HG03565 (cell line): Measurements from ENCODE around the gene CYFIP2.
A peak's percentile ranks its signal among the peaks of the same experiment; 100 is the strongest.

Experiments used
- ATAC-seq: cut with Tn5 transposase; IDR thresholded peaks from one replicate; pipeline ENCODE4 v1.9.1; 2021; ENCODE audit warnings: mild to moderate bottlenecking, moderate library complexity; ENCODE audit not compliant: unreplicated experiment

CYFIP2 gene

DNA sequence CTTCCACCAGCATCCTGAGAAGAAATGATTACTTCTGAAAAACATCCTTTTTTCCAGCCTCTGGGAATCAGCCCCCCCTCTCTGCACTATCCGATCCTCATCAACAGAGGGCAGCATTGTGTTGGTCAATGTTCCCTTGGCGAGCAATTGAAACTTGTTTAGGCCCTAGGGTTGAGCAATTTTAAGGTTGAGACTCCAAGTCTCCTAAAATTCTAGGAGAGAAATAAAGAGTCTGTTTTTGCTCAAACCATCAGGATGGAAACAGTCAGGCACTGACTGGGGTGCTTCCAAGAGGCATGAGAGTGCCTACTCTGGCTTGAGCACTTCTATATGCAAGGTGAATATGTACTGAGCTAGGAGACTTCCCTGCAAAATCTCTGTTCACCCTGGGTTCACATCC, 12.4 kb upstream of the CYFIP2 start:
- ATAC-seq, result peak; percentile 20

DNA sequence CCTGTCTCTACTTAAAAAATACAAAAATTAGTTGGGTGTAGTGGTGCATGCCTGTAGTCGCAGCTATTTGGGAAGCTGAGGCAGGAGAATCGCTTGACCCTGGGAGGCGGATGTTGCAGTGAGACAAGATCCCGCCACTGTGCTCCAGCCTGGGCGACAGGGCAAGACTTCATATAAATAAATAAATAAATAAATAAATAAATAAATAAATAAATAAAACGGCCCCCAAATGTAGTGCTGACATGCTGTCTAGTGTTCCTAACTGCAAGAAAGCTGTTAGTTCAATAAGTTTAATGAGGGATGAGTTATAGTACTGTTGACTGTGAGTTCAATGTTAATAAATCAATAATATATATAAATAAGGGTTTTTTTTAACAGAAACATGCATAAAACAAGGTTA, 7.5 kb upstream of the CYFIP2 start:
- ATAC-seq, result no peak

DNA sequence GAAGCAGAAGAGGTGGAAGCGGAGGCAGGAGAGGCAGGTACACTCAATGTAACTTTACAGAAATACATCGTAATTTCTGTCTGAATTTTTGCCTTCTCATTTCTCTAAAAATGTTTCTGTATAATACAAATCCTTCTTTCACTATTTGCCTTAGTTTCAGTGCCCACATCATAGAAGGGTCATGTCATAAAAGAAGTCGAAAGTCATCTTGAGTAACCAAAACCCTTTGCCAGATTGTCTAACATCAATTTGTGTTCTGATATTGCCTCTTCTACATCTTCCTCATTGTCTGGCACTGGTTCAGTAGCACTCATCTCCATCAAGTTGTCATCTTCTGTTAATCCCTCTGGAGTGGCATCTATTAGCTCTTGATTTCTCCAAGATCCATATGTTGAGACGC, 6.2 kb upstream of the CYFIP2 start:
- ATAC-seq, result no peak

DNA sequence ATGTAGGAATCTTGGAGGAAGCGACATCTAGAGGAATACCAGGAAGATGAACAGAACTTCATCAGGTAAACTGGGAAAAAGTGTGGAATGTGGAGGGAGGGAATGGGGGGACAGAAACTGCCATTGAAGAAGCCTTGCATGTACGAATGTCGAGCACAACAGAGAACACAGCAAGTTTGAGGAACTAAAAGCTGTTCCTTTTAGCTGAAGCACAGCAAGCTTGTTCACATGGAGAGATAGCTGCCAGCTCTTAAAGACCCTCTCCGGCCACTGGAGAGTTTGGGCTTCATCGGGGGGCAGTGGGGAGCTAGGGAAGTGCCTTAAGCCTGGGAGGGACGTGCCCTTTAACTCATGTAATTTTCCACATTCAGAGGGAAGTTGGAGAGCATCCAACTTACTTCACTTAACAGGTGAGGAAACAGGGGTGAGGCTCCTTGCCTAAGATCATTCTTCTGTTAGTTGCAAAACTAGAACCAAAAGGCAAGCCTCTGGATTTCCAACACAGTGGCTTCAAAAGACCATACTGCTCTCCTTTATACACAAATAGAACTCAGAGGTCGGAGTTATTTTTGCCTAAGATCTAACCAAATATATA, 2.3 kb upstream of the CYFIP2 start:
- no peak for ATAC-seq

DNA sequence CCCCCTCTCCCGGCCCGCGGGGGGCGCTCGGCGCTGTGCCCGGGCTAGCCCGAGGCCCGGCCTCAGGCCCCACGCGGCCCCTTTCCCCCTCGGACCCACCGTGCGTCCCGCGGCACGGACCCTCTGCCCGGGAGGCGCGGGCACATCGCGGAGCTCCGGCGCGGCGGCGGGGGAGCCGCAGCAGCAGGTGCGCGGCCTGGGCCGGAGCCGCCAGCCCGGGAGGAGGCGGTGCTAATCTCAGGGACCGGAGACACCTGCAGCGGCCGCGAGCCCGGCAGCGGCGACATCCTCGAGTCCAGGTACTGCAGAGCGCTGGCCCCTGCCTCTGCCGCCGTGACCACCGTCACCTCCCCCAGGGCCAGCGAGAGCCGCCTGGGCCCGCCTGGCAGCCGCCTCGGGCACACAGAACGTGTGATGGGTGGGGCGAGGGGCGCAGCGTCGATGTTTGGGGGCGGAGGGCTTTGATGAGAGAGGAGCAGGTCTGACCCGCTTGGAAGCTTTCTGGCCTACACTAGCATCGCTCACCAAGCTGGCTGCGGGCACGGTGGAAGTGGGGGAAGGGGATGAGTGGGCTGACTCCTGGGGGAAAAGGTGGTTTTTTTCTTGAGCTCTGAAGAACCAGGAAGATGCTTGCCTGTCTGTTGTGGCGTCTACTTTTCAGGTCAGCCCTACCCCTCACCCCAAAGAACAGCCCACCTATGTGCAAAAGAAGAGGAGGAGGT, 524 bp downstream of the CYFIP2 start:
- peak; percentile 36 for ATAC-seq

DNA sequence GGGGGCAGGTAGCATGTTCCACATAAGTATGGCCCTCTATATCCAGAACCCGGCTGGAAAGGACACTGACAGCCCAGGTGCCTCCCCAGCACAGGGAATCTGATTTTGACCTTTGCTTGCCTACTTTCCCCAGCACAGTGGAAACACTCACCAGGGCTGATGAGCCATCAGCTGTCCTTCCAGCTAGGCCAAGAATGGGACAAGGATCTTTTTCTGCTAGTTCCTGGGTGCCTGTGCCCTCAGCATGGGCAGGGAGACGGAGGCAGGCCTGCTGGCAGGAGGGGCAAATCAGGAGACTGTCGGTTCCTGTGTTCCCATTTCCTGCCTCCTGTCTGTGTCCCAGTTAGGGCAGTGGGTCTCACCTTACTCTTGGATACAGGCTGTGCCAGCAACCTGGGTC, 1.1 kb downstream of the CYFIP2 start:
- ATAC-seq, result no peak

DNA sequence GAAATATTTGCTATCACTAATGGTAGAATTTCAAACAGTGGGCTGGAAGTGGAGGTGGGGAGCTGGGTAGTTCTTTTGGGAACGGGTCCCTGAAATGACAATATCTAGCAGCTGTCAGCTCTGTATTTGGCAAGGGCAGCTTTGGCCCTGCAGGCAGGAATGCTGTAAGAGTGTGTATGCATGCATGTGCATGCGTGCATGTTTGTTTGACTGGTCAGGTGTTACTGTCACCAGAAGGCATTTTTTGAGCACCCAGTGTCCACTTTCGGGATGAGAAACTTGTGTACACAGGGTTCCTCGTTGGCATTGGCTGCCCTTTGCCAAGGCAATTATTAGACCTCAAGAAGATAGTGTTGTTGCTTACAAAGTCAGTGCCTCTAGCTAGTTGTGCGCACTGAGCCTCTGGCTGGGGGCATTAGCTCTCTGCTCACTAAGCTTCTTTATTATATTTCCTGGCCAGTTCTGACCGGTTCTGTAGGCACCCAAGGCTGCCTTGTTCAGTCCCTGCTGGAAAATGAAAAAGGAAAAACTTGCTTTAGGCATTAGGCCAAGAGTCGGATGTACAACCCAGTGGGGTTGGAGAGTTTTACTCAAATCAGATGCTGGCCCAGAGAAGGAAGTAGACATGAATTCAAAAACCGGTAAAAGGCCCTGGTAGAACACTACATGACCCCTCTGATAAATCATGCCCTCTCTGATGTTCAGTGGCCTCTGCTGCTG, 2.0 kb downstream of the CYFIP2 start:
- ATAC-seq, result no peak

DNA sequence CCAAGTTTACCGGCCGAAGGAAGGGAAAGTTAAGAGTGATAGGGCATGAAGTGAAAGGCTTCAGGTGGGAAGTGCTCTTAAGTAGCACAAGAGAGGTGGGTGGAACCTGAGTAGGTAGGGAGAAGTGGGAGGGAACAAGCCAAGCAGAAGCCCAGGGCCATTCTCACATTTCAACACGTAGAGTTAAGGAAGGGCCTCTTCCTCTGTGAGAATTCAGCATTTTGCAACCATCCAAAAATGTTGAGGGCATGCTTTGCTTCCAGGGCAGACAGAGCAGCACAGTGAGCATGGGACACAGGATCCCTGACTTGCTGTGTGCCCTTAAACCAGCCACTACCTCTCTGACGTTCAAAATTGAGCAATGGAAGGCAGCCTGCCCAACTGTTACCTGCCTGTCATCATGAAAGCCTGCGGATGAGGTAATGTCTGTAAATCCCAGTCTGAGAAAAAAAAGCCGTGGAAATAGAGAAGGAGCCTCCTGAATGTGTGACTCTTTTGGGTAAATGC, 3.3 kb downstream of the CYFIP2 start:
- no peak for ATAC-seq

DNA sequence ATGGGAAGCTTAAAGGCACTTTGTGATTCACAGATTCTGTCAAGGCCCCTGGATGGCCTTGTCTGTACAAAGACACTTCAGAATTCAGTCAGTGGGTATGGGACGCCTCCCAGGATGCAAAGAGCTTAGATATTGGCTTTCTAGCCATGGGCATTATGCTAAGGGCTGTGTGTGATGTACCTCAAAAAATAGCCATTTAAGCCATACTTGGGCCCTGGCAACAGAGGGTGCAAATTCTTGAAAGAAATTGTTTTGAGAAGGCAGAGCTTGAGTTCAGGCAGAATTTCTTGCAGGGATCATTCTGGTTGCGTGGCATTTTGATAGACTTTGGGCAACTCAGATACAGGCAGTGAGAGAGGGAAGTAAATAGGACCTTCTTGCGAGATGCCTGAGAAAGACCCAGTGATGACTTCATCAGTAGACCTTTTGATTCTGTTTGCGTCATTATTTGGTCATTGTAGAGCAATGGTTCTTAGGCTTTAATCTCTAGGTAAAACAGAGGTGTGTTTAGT, 3.9 kb downstream of the CYFIP2 start:
- no peak for ATAC-seq

DNA sequence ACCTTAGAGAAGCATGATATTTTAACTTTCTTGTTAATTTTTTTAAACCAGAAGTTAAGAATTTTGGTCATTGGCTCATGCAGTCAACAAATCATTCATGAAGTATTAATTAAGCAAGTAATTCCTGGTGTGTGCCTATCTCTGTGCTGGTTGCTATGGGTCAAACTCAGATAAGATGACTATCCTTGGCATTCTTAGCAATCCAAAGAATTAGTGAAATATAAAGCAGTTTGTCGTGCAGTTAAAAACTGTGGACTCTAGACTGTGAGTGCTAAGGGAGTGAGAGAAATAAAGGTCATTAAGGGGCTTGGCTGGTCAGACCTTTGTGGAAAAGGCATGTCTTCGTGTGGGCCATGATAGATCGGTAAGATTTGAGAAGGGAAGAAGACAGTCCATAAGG, 4.8 kb downstream of the CYFIP2 start:
- ATAC-seq, result no peak

DNA sequence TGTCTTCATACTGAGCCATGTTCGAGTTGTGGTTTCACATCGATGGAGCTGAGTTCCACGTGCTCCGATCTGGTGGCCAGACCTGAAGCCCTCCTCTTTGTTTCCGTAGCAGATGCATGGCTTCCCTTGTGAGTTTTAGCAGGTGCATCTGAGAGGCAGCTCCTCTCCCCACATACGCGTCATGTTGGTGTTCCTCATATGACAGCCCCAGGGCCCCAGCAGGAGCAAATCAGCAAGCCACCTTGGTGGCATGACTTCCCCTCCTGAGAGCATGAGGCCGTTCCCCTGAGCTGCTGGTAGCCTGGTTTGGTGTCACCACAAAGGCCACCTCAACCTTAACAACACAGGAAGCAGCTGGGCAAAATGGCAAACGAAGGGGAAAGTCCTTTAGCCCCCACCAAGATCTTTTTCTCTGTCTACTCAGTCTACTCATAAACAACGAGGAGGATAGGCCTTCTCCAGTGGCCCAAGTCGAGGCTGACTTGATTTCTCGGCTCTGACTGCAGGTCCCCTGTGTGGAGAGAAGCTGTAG, 5.9 kb downstream of the CYFIP2 start:
- ATAC-seq, result peak; percentile 74

DNA sequence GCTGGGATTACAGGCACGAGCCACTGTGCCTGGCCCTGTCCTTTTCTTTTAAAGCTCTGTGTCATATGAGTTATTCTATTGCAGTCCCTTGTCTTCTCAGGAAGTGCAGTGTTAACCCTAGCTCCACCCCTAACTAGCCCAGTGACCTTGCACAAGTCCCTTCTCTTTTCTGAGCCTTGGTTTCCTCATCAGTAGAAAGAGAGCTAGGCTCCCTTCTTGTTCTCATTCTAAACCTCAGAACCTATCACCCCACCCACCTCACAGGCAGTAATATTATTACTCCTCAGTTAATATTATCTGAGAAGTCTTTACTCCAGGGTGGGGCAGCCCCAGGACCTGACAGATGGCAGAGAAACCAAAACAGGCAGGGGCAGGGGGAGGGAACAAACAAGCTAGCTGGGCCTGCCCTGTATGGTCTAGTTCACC, 7.2 kb downstream of the CYFIP2 start:
- peak; percentile 44 for ATAC-seq

DNA sequence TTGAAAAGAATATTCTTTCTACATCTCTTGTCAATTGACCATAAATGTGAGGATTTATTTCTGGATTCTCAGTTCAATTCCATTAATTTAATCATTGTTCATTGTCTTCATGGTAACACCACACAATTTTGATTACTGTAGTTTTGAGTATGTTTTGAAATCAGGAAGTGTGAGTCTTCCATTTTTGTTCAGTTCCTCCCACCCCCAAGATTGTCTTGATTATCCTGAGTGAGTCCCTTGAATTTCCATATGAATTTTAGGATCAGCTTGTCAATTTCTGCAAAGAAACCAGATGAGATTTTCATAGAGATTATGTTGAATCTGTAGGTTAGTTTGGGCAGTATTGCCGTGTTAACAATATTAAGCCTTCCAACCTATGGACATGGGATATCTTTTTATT, 9.5 kb downstream of the CYFIP2 start:
- no peak for ATAC-seq

DNA sequence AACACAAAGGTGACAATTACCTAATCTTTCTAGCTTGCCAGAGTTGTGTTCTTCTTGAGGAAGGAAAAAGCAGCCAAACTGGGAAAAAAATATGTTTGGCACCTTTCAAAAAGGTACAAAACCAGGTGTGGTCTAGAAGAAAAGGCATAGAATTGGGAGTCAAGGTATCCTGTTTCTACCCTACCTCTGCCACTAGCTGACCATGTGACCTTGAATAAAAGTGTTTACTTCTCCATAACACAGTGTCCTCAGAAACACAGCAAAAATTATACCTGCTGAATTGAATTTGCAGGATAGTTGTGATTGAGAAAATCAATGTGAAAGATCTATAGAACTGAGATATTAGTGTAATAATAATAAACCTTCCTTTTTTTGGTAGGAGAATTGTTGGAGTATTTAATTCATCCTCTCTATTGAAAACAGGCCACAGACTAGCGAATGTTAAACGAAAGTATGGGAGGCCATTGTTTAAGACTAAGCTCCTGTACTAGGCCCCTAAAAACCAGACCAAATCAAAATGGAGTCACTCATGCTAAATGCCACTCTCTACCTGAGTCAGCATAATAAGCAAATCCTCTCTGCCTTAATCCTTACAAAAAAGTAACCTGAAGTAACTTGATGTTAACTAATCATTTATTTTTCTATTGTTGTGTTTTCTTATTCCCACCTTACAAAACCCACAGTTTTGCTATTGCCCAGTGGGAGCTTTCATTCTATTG, 12.6 kb downstream of the CYFIP2 start:
- no peak for ATAC-seq

DNA sequence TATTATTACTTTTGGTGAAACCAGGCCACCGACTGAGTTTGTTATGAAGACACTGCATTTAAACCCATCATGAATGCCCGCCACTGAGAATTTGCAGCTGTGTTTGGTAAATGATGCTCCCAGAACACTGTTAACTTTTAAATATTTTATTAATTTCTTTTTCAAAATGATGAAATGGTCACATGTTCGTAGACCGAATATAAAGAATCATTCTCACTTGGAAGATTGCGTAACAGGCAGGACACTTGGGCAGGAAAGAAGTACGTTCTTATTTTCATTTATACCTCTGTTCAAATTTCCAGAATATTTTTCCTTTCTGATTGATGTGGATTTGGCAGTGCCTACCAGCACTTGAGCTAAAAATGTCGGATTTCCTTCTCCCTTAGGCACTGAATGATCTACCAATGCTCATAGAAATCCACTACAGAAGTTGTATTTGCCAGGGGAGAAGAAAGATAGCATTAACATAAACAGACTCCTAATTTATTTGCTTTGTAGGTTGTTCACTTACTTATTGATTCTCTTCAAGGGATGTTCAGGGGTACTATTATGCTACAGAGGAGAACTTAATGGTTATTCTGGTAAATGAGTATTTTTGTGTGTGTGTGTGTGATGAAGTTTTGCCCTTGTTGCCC, 13.8 kb downstream of the CYFIP2 start:
- no peak for ATAC-seq

DNA sequence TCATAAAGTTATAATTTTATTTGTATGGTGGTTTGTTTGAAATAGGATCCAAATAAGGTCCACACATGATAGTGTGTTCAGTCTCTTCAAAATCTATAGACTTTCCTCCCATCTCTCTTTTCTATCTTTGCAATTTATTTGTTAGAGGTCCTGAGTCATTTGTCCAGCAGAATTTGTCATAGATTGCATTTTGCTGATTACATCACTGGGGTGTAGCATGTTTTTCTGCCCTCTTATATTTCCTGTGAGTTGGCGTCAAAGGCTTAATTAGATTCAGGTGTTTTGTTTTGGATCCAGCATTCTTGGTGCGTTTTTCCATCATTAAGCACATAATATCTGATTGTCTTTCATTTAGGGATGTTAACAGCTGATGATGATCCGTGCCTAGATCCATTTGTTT, 15.0 kb downstream of the CYFIP2 start:
- ATAC-seq, result no peak

DNA sequence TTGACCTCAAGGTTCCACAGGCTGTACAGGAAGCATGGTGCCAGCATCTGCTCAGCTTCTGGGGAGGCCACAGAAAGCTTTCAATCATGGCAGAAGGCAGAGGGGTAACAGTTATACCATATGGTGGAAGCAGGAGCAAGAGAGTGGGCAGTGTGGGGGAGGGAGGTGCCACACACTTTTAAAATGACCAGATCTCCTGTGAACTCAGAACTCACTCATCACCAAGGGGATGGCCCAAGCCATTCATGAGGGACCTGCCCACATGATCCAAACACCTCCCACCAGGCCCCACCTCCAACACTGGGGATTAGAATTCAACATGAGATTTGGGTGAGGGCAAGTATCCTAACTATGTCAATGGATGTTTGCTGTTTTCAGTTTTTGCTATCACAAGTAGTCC, 16.2 kb downstream of the CYFIP2 start:
- ATAC-seq, result no peak

DNA sequence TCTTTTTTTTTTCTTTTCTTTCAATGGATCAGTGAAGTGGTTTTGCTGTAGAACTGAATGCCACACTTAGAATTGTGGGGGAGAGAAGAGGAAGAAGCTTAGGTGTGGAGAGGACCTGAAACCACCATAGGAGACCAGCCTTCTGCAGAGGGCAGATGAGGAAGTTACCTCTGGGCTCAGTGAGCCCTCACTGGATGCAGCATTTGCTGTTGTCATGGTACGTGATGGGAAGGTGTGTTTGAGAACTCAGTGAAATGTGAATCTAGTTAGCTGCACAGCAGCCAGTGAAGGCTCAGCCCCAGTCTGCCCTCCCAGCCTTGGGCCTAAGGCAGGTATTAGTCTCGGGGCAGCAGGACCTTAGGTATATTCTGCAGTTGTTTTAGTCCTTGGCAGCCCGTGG, 17.5 kb downstream of the CYFIP2 start:
- peak; percentile 100 for ATAC-seq

DNA sequence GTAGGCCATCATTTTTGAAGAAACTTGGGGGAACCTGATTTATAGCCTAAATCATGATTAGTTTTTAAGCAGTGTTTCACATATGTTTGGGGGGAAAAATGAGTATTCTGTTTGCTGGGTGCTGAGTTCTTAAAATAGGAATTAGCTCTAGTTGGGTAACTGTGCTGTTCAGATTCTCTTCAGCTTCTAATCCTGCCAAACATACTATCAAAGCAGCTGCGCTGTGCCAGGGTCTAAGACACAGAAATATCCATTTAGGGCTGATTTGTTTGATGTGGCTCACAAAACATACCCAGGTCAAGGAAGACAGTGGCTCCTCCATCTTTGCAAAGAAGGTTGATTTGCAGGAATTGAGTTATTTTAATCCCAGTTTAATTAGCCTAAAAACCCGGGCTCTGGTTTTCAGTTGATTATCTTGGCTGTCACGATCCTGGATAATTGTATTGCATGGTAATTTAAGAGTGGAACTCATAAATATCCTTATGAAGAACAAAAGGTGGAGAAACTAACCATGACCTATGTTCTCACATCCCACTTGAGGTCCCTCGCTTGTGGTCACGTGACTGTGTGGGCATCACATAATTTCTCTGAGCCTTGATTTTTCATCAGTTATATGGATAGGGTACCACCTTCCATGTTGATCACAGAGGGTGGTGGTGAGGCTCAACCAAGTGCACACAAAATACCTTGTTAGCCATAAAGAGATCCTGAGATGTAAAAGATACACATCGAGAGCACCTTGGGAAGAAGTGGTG, 18.7 kb downstream of the CYFIP2 start:
- no peak for ATAC-seq
